ENCODE results near the gene CDH4. TPM values are rescaled to one million over a fixed set of nuclear protein-coding genes. Genes with fewer than 3 reads are reported as not detected.

Gene CDH4
- total RNA-seq, 1 experiment from 2014 or later, result 0.12 TPM

DNA sequence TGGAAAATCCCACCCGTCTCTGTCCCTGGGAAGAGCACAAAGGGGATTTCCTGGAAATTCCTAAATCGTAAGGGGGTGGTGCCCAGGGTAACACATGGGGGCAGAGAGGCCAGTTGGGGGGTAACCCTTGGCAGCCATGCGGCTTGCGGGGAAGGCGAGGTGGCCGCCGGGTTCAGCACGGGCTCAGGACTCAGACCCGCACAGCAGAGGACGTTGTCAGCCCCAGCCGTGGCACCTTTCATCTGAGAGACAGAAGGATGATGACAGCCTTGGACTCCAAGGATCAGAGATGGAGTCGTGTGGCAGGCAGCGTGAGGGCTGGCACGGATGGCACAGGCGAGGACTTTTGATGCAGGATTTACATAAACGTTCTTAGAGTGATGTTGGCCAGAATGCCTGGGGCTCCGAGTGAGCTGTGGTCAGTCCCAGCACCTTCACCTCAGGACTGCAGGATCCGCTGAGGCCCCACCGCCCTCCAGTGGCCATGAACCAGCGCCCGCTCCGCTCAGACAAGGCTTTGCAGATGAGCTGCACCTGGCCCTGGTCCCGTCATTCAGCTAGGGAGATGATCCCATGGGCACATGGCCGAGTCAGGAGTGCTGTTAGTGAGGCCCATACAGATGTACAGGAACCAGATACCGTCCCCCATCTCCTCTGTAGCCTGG, 623.3 kb downstream of the CDH4 start:
- no peak for DNase-seq (ENCODE audit: low read depth)

DNA sequence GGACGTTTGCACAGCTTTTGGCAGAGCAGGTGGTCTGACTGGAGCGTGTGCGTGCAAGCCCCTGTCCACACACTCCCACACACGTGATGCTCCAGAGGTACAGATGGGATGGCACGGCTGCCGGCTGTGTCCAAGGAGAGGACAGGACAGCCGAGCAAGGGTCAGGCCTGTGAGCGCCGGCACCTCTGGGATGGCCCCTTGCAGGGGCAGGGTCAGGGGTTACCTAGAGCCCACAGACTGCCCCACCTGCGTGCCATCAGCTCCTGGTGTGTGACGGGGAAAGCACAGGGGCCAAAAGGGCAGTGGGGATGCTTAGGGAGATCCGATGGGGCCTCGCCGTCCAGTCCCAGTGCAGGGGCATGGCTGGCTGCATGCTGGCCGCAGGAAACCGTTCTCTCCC, 623.9 kb downstream of the CDH4 start:
- no peak for DNase-seq (ENCODE audit: low read depth)

DNA sequence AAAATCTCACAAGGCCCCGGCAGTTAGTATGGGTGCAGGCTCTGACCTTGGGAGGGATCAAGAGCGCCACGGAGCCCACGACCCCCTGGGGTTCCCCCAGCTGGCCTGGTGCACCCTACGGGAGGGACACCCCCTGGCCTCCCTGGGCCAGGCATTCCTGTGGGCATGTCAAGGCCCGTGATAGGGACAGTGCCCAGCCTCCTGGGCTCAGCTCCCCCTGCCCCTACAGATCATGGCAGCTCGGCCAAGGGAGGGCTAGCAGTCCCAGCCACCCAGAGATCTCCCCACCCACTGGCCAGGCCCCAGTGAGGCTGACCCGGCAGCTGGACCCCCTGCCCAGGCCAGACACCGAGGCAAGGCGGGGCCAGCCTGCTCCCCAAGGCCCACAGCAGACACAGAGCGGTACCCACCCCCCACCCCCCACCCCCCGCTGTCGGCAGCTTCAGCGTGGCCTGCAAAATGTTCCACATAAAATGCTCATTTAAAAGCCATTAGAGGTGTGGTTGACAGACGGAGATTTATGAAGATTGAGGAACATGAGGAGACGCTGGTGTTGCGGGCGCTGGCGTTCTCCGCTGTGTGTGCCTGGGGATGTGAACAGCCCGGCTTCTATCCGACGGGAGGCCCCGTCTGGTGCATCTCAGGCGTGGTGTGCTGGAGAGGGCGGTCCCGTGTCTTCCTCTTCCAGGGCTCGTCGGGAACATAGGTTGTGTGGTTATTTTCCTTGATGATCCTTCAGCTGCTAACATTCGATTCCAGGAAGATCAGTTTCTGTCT, 625.1 kb downstream of the CDH4 start:
- no peak for DNase-seq (ENCODE audit: low read depth)

DNA sequence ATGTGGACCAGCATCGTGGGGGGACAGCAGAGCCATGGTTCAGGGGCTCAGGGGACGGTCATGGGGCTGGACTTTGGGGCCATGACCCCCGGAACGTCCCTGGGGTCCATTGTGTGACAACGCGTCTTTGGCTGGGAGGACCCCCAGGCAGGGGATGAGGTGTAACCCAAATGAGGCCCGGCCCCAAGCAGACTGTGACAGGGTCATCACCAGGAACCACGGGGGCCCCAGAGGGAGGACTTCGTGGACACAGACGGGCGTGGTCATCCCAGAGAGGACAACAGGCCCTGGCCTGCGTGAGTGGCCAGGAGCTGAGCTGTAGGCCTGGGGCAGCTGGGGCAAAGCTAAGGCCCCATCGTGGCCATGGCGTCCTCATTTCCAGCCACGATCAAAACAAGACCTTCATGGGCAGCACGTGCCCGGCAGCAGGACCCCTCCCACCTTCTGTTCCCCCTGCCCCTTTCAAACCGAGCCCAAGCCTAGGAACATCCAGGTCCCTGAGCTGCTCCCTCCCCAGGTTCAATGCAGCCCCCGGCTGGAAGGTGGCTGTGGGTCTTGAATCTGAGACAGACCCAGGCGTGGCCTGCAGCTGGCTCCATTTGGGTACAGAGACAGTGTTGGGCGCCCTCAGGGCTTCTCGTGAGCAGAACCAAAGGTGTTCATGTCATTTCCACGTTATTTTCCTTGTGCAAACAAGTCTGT, 625.9 kb downstream of the CDH4 start:
- DNase-seq (ENCODE audit: low read depth), result no peak

DNA sequence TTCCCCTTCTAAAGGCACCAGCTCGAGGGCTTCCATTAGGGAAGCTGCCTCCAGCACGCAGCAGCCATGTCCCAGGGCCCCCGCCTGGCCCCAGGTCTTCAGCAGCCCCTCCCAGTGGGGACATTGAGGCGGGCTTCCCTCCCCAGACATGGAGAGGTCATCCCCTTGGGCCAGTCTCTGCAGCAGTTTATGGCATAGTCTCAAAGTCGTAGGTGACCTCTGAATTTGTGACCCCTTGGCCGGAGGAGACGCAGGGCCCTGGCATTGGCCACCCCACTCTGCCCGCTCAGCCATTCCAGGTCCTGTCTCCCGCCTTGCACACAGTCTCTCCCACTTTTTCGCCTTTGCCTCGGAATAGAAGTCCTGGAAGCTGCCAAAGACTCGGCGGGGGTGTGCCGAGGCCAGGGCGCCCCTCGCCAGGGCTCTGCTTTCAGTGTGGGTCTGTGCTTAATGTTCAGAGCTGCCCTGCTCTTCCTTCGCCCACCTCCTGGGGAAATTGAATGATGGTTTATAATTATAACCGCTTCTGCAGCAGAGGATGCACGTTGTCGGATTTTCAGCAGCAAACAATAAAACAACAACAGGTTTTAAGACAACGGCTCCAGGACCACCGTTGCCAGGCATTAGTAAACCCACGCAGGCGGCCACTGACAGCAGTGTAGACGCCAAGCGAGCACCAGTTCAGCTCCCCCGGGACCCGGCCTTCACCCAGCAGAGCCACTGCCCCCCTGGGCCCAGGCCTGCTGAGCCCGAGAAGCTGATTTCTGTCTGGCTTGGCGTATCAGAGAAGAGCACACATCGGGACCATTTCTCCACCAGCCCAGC, 626.6 kb downstream of the CDH4 start:
- no peak for DNase-seq (ENCODE audit: low read depth)

DNA sequence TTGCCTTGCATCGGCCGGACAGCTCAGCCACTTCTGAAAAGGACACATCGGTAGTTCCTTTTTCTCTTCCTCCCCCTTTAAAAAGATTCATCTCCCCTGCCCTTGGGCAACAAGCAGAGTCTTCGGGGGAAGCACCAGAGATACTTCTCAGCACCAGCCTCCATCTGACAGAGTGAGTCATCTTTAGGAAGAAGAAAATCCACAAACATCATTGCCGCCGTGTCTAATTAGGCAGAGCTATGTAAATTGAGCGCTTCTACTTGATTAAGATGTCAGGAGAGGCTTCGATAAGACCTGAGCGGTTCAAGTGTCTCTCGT, 627.2 kb downstream of the CDH4 start:
- DNase-seq (ENCODE audit: low read depth), result peak; percentile 59

DNA sequence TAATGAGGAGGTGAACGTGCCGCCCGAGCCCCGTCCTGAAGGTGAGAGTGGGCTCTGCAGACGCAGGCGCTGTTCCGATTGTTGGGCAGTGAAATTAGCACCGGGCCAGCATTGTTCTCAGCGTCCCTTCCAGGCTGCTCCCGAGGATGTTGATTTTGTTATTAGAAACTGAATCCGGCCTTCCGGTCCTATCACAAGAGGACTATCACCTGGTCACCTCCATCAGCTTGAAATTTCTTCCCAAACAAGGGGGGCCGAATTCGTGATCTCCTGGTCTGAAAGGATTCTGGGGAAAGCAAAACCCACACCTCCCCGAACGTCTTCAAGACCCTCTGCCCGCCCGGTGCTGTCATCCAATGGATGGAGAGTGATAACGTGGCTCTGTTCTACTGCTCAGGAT, 627.6 kb downstream of the CDH4 start:
- DNase-seq (ENCODE audit: low read depth), result no peak

DNA sequence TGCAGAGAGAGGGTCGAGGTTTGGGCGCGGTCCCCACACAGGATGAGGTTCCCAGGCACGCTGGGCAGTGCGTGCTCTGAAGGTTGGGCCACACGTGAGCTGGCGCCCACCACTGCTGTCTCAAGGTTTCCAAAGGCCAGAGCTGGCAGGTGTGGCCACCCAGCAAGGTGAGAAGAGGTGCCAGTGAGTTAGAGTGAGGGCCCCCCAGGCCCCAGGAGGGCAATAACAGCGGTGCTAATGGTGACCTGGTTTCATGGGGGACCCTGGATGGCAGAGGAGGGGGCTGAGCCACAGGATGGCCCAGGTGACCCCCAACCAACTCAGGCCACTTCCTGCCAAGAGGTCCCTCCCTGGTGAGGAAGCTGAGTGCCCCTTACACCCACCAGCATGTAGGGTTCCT, 628.6 kb downstream of the CDH4 start:
- DNase-seq (ENCODE audit: low read depth), result no peak

DNA sequence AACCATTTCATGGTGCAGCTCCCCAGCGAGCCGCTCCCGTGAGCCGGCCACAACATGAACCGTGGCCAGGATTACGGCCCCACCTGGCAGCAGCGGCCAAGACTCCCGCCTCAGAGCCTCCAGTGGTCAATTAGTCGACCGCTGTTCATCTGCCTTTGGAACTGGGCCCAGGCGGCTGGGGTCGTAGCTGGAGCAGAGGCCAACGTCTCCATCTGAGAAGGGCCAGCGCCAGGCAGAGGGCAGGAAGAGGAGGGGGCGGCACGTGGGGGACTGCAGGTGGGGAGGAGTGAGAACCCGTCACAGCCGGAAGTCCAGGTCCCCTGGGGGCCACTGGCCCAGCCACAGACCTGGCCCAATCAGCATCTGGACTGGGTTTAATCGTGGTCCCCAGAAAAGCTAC, 629.4 kb downstream of the CDH4 start:
- DNase-seq (ENCODE audit: low read depth), result no peak

DNA sequence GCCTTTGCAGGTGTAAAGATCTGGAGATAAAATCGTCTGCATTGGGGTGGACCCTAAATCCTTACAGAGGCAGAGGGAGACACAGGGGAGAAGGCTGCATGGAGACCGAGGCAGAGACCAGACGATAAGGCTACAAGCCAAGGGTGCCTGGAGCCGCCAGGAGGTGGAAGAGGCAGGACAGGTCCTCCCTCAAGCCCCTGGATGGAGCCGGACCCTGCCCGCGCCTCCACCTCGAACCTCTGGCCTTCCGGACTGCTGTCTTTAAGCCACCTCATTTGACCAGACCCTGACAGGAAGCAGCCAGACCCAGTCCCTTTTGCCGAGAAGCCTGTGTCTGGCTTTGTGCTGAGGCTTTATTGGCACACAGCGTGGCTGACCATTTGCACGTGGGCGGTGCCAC, 629.8 kb downstream of the CDH4 start:
- no peak for DNase-seq (ENCODE audit: low read depth)

DNA sequence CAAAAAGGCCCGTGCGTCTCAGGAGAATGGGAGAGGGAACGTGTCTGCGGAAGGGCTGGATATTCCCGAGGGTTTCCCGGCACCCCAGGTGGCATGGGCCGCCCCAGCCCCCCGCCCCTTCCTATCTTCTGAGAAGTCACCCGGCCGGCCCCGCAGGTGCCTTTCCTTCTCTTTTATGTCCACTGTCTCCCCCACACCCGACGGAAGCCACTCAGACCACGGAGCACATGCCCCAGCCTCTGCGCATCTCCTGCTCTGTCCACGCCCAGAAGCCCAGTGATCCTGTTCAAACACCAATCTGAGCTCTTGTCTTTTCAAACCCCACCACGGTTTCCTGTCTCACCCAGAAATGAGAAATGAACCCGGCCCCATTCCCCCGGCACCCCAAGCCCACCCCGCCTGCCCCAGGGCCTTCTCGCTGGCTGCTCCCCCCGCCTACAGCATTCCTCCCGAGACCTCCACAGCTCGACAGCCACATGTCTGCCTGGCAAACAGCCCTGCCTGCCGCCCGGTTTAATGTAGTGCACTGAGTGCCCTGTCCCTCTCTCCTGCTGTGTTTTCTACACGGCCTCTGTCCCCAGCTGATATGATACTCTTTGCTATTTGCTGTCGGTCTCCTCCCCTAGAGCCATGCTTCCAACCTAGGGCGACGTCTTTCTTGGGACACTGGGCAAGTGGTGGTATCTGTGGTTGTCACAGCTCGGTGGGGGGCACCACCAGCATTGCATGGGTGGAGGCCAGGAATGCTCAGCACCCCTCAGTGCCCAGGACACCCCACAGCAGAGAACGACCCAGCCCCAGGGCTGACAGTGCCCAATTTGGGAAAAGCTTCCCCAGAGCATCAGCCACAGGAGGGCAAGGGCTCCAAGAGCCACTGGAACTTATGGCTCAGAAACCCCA, 630.9 kb downstream of the CDH4 start:
- DNase-seq (ENCODE audit: low read depth), result no peak

DNA sequence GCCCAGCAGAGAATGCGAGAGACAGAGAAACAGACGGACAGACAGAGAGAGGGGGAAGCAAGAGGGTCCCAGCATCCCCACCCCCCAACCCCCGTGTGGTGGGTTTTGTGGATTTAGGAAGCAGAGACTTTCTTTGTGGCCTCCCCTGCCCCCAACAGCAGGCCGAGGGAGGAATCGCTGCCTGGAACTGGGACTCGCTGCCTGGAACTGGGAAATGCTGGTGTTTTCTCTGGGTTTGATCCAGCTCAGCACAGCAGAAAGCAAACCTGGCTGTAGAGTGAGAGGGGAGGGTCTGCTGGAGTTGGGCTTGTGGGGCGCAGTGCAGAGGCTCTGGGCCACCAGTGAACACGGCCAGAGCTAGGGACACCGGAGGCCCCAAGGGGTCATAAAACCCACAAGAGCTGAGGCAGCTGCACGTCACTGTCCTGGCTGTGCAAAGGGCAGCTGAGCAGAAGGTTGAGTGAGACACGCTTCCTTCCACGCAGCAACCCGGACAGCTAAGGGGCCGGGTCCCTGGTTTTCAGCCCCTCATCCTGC, 631.9 kb downstream of the CDH4 start:
- no peak for DNase-seq (ENCODE audit: low read depth)

DNA sequence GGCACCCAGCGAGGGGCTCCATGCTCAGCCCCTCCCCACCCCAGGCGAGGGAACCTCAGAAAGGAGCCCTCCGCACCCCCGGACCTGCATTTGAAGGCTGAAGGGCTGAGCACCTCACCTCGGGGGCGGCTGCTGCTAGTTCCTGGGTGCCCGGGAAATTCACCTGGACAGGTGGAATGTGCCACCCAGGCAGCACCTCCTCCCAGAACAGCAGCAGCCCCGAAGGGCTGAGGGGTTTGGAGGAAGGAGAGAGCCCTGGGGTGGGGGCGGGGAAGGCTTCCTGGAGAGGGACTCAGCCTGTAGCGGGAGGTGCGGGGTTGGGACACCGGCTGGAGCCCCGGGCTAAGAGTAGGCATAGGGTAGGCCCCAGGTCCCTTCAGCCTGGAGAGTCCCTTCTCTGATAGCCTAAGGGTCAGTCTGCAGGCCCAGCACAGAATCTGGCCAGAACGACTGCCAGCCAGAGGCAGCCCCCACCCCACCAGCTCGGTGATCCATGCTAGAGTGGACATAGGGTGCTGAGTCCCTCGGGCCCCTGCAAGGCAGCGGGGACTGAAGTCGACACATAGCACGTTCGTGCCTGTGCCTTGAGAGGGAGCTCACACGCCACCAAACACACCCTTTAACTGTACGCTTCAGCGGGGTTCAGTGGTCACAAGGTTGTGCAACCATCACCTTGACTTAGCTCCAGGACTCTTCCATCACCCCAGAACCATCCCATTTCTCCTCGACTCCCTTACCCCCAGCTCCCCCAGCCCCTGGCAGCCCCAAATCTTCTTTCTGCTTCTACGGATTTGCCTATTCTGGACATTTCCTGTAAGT, 632.7 kb downstream of the CDH4 start:
- no peak for DNase-seq (ENCODE audit: low read depth)

DNA sequence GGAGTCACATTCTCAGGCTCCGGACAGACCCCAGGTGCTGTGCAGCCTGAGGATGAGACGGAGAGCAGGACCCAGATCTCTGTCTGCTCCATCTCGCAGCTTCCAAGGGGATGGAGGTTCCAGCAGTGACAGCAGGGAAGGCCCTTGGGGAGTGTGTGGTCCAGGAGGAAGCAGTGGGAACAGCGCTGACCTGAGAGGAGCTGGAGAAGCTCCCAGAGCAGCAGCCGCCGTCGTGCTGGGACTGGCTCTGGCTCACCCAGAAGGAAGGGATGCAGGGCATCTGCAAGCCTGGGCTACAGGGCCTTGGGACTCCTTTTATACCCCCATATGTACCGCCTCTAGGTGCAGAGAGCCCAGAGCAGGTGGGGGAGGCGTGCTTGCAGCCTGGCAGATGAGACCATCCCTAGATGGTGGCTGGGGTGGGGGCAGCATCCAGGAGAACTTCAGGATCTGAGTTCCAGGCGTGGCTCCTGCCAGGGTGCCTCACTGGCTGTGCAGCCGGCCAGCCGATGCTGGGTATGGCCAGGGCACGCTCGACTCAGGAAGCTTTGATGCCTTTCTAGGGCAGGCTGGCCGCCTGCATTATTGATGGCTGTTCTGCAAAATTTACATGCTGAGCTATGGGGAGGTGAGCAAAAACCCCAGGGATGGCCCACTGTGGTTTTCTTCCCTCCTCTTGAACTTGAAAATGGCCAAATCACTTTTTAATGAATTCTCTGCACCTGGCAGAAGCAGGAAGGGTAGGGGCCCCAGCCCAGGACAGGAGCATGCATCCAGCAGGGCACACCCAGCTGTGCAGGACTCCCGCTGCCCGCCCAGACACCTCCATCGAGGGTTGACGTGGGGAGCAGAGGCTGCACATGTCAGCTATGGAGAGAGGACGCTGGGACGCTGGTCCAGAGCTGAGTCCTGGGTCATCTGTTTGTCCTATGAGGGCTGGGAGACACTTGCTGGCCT, 634.0 kb downstream of the CDH4 start:
- DNase-seq (ENCODE audit: low read depth), result no peak

DNA sequence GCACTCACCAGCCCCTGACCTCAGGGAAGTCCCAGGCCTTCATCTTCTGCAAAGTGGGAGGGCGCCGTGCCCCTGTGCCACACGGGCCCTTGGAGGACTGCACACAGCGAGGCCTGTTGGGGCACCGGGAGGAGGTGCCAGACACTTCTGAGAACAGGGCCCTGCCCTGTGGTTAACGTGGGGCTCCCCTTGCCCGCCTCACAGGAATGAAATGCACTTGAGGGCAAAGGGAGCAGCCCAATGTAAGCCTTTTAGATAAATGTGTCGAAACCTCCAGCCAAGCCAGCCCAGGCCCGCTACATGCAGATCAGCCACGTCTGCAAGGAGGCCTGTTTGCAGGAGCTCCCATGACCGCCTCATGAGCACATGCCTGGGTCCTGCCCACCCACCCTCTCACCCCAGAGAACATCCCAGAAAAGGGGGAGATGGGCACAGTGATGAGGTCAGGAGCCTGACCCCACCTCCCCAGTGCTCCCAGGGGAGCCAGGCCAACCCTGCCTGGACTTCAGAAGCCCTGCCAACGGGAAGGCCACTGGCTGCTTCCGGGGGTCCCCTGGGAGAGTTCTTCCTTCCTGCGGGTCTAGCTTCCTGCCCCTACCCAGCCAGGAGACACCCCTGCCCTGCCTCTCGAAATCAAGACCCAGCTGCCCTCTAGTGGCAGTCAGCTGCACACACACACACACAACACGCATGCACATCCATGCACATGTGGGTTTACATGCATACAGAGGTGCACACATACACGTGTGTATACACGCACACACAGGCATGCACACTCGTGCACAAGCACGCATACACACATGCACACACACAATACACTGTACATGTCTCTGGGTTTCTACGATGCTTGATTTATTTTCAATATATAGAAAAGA, 634.9 kb downstream of the CDH4 start:
- DNase-seq (ENCODE audit: low read depth), result peak; percentile 37

DNA sequence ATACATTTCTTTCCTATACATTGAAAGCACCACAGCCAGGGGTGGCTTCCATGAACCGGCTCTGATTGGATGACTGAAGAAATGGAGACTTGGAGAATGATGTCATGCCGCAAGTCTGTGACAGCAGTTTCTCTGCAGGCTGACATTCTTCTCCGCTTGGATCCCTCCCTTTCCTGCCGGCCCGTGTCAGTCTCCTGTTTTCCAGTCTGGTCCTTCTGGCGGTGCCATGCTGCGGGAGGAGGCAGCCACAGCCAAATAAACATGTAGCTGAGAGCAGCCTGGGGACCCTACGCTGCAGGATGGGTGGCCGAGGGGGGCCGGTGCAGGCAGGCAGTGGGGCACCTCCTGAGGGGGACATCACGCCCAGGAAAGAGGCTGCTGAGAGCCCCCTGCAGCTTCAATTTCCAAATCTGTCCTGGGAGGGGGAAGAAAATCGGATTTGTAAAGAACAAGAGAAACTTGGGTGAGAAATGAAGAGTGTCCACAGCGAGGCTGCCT, 635.6 kb downstream of the CDH4 start:
- DNase-seq (ENCODE audit: low read depth), result no peak

DNA sequence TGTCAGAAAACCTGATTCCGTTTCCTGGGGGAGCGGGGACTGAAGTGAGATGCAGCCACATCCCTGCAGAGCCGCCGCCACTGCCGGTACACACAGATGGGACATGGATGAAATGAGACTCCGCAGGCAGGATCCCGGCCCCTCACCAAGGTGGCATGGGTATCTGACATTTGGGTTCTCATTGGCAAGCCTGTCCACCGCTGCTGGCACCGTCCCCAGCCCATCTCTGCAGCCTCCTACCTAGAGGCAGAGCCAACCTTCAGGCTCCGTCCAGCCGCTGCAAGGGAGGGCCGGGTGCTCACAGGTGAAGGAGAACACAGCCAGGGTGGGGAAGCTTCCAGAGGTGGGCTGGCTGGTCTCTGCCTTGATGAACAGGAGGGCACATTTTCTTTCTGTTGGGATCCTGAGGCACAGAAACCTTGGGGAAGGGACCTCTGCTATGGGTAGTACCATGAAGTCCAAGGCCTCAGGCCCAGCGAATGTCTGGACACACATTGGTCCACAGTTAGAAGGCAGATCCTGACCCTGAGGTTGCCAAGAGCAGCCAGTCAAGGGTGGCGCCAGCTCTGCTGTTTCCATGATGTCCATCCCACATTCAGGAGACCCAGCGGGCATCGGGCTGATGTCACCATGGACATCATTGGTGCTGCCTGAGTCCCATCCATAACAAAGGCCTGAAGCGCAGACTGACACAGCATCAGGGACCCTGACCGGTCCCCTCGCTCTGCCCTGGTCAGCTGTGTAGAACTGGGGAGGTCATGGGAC, 636.2 kb downstream of the CDH4 start:
- no peak for DNase-seq (ENCODE audit: low read depth)

Measured in RPMI7951 (cell line).